Natural killer cell (primary cell): ENCODE results near the gene DOHH. TPM values are rescaled to one million over a fixed set of nuclear protein-coding genes. Genes with fewer than 3 reads are reported as not detected.
"Not testable (repeated sequence)": the region's sequence is repeated elsewhere in the genome, so short reads cannot be mapped to it uniquely, and the experiment has no call there.

Experiments
- ATAC-seq, 3 donors: fragments of 150-1000 bp in 2 of 3; fragments of 200-7000 bp in 1 of 3; cut with Tn5 transposase; 1 replicate in 1 of 3; 2 replicates in 2 of 3; pipeline ENCODE4 v1.10.0; 2021; ENCODE audit warnings: mild to moderate bottlenecking in 2 of 3, moderate library complexity in 2 of 3
- DNase-seq, 2 donors: peaks; one replicate each; pipeline versions ENCODE4 v3.0.0 to v3.0.0-alpha.2; 2013 to 2021; ENCODE audit warnings: mixed read lengths in 1 of 2
- H3K27ac ChIP-seq: one replicate; pipeline ENCODE4 v1.5.1; 2013; ENCODE audit warnings: mild to moderate bottlenecking, low read length
- H3K27me3 ChIP-seq: one replicate; pipeline ENCODE4 v1.6.1; 2013; ENCODE audit warnings: low read length; ENCODE audit not compliant: control insufficient read depth, insufficient read depth
- H3K36me3 ChIP-seq: one replicate; pipeline ENCODE4 v1.6.1; 2013; ENCODE audit warnings: low read length; ENCODE audit not compliant: control insufficient read depth, insufficient read depth
- H3K4me1 ChIP-seq: one replicate; pipeline ENCODE4 v1.6.1; 2013; ENCODE audit warnings: low read length; ENCODE audit not compliant: control insufficient read depth, insufficient read depth
- H3K4me3 ChIP-seq: one replicate; pipeline ENCODE4 v1.5.1; 2013; ENCODE audit warnings: low read length
- H3K9me3 ChIP-seq: one replicate; pipeline ENCODE4 v1.6.1; 2013; ENCODE audit warnings: low read length; ENCODE audit not compliant: control insufficient read depth, insufficient read depth
- H3K27ac Mint-ChIP-seq, 2 donors: one replicate each; pipeline ENCODE4 v1.8.0; 2022; ENCODE audit warnings: mild to moderate bottlenecking in 2 of 2, mixed read lengths in 2 of 2, moderate library complexity in 1 of 2
- H3K27me3 Mint-ChIP-seq, 2 donors: one replicate each; pipeline ENCODE4 v1.8.0; 2022; ENCODE audit warnings: low read depth in 2 of 2, mixed read lengths in 2 of 2
- H3K36me3 Mint-ChIP-seq: one replicate; pipeline ENCODE4 v1.8.0; 2022; ENCODE audit warnings: mixed read lengths
- H3K4me1 Mint-ChIP-seq, 2 donors: one replicate each; pipeline ENCODE4 v1.8.0; 2022; ENCODE audit warnings: mixed read lengths in 2 of 2
- H3K4me3 Mint-ChIP-seq: one replicate; pipeline ENCODE4 v1.8.0; 2022; ENCODE audit warnings: mild to moderate bottlenecking, moderate library complexity, mixed read lengths
- H3K9me3 Mint-ChIP-seq, 2 donors: one replicate each; pipeline ENCODE4 v1.8.0; 2022; ENCODE audit warnings: mixed read lengths in 2 of 2
- CTCF ChIP-seq: fragments of 200-600 bp; IDR thresholded peaks from one replicate; pipeline ENCODE4 v1.8.0; 2022; ENCODE audit warnings: antibody characterized with exemption
- WGBS: methylation state at CpG from one replicate; pipeline ENCODE4 v1.1.7; 2013; ENCODE audit warnings: missing lambda C conversion rate; ENCODE audit not compliant: insufficient coverage; 5-methylcytosine and 5-hydroxymethylcytosine counted together
- intact Hi-C: fragments of 100-400 bp; cut with micrococcal nuclease; formaldehyde crosslinking; loops from one replicate; pipeline ENCODE4 v1.14.2; 2022
- total RNA-seq, 4 donors: library from RNA; stranded (reverse); fragments of 120-200 nt in 1 of 4; gene quantifications; one replicate each; pipeline versions ENCODE4 v1.2.3 to v1.2.4, GENCODE V29; 2013 to 2022

The DOHH gene
- total RNA-seq, 3 donors from 2014 or later (not counting 1 experiment from before 2014, with no cell fraction given), result 4.5 to 5.9 (median 4.6) TPM

GRCh38 chr19:3531716-3532115 lies 31.2 kb upstream of the DOHH start:
- ATAC-seq, result no peak
- Histone ChIP-seq H3K27ac (no peak overlapping the region), H3K27me3 (no peaks in the 10 kb centered on the region), H3K9me3 (no peaks in the 10 kb centered on the region), H3K4me1 (no peaks in the 10 kb centered on the region), H3K36me3 (peaks cover 62% of the 10 kb centered on the region), H3K4me3 (no peak overlapping the region)
- H3K4me3 Mint-ChIP-seq, result no peak overlapping the region
- no peak overlapping the region for H3K27ac Mint-ChIP-seq
- intact Hi-C loops, result no loop called here
- WGBS, result 97% methylated on average over 29 of the region's 29 CpGs
- DNase-seq, result no peak
- no peaks in the 10 kb centered on the region for H3K36me3 Mint-ChIP-seq
- H3K9me3 Mint-ChIP-seq, result no peaks in the 10 kb centered on the region
- TF ChIP-seq CTCF, result no peak
- no peaks in the 10 kb centered on the region for H3K27me3 Mint-ChIP-seq
- peaks cover 0 to 7% of the 10 kb centered on the region in 2 donors for H3K4me1 Mint-ChIP-seq

GRCh38 chr19:3530389-3530788 lies 29.9 kb upstream of the DOHH start:
- no peak for DNase-seq
- peaks cover 64% of the 10 kb centered on the region for H3K36me3 ChIP-seq
- H3K36me3 Mint-ChIP-seq, result no peaks in the 10 kb centered on the region
- no peak for TF ChIP-seq CTCF
- no peaks in the 10 kb centered on the region for H3K27me3 Mint-ChIP-seq
- no peak for ATAC-seq
- no peaks in the 10 kb centered on the region for H3K9me3 Mint-ChIP-seq
- over 99% methylated on average over 12 of the region's 12 CpGs for WGBS
- intact Hi-C loops, result no loop called here
- H3K4me1 ChIP-seq, result no peaks in the 10 kb centered on the region
- H3K27ac ChIP-seq, result no peak overlapping the region
- H3K4me1 Mint-ChIP-seq, result peaks cover 0 to 7% of the 10 kb centered on the region in 2 donors
- no peaks in the 10 kb centered on the region for H3K9me3 ChIP-seq
- no peak overlapping the region for H3K4me3 Mint-ChIP-seq
- no peak overlapping the region for H3K4me3 ChIP-seq
- no peak overlapping the region for H3K27ac Mint-ChIP-seq
- no peaks in the 10 kb centered on the region for H3K27me3 ChIP-seq

GRCh38 chr19:3529299-3529698 lies 28.8 kb upstream of the DOHH start:
- H3K27ac ChIP-seq, H3K27me3 ChIP-seq, H3K4me1 ChIP-seq, H3K27ac Mint-ChIP-seq, H3K27me3 Mint-ChIP-seq, H3K4me1 Mint-ChIP-seq, ATAC-seq, DNase-seq, H3K36me3 Mint-ChIP-seq, H3K4me3 Mint-ChIP-seq, H3K9me3 Mint-ChIP-seq, H3K4me3 ChIP-seq, H3K9me3 ChIP-seq, intact Hi-C loops: not testable (repeated sequence)
- 98% methylated on average over 7 of the region's 7 CpGs for WGBS
- H3K36me3 ChIP-seq, result peaks cover 57% of the 10 kb centered on the region

GRCh38 chr19:3528539-3529211 lies 28.2 kb upstream of the DOHH start:
- Mint-ChIP-seq H3K36me3 (no peaks in the 10 kb centered on the region), H3K27ac (no peak overlapping the region), H3K4me1 (peaks cover 0 to 4% of the 10 kb centered on the region in 2 donors), H3K4me3 (no peak overlapping the region), H3K9me3 (no peaks in the 10 kb centered on the region), H3K27me3 (no peaks in the 10 kb centered on the region)
- 99% methylated on average over 20 of the region's 20 CpGs for WGBS
- ATAC-seq (no peak), DNase-seq (no peak)
- no peak for TF ChIP-seq CTCF
- Histone ChIP-seq H3K36me3 (peaks cover 61% of the 10 kb centered on the region), H3K27me3 (no peaks in the 10 kb centered on the region), H3K27ac (no peak overlapping the region), H3K9me3 (no peaks in the 10 kb centered on the region), H3K4me1 (no peaks in the 10 kb centered on the region), H3K4me3 (no peak overlapping the region)
- intact Hi-C loops, result no loop called here
